SH-SY5Y (cell line): ENCODE results near the gene SLC29A1.

Experiments
- GATA2 ChIP-seq: IDR thresholded peaks from 2 replicates; pipeline ENCODE4 v1.6.1; 2011; ENCODE audit warnings: mild to moderate bottlenecking, low read depth, low read length
- GATA3 ChIP-seq: IDR thresholded peaks from 2 replicates; pipeline ENCODE4 v1.6.1; 2011; ENCODE audit warnings: low read depth, mild to moderate bottlenecking, low read length, moderate library complexity

DNA sequence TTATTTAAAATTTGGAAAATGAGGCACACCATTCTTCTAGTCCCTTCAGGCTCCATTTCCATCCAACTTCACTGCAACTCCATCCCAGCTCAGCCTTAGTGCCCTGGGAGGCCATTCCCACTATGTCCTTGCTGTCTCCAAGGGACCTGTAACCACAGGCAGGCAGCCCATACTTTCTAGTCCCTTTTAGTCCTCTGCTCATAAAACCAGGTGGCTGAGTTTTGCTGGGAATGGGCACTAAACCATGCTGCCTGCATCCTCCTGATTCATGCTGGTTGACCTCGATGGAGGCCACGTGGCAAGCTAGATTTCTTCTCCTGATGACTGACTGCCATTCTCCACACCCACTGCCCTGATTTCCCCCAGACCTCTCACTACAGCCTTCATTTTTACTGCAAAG is 34.1 kb upstream of the SLC29A1 start:
- TF ChIP-seq GATA2 = no peak
- no peak for TF ChIP-seq GATA3
